Tibial nerve (tissue), 4 donors: ENCODE data around the gene PTPRO. TPM values are rescaled to one million over a fixed set of nuclear protein-coding genes. Genes with fewer than 3 reads are reported as not detected.

Experiments used
- DNase-seq, 2 donors: peaks; one replicate each; pipeline ENCODE4 v3.0.0-alpha.2; 2019; ENCODE audit warnings: low spot score in 2 of 2
- H3K27ac ChIP-seq, 4 donors: fragments of 200-600 bp; sonication (generic) in 3 of 4; one replicate each; pipeline ENCODE4 v1.5.1; 2017 to 2019; ENCODE audit warnings: mild to moderate bottlenecking in 1 of 4
- H3K27me3 ChIP-seq, 2 donors: fragments of 200-600 bp; sonication (generic) in 1 of 2; one replicate each; pipeline versions ENCODE4 v1.5.1 to v1.6.0; 2017 to 2019
- H3K36me3 ChIP-seq, 3 donors: fragments of 200-600 bp; sonication (generic); one replicate each; pipeline ENCODE4 v1.5.1; 2018 to 2019
- H3K4me1 ChIP-seq, 4 donors: fragments of 200-600 bp; sonication (generic) in 3 of 4; one replicate each; pipeline ENCODE4 v1.5.1; 2017 to 2019
- H3K4me3 ChIP-seq, 4 donors: fragments of 200-600 bp; sonication (generic) in 3 of 4; one replicate each; pipeline ENCODE4 v1.5.1; 2017 to 2019; ENCODE audit warnings: mild to moderate bottlenecking in 1 of 4, moderate library complexity in 1 of 4
- H3K9me3 ChIP-seq, 4 donors: fragments of 200-600 bp; sonication (generic) in 3 of 4; one replicate each; pipeline ENCODE4 v1.5.1; 2017 to 2019
- EP300 ChIP-seq, 2 donors: sonication (generic); formaldehyde crosslinking; IDR thresholded peaks; one replicate each; pipeline ENCODE4 v1.6.1; 2017; ENCODE audit warnings: antibody characterized with exemption in 2 of 2, mild to moderate bottlenecking in 1 of 2
- POLR2A ChIP-seq, 2 donors: fragments of 450-650 bp; IDR thresholded peaks; one replicate each; pipeline ENCODE4 v1.6.1; 2017; ENCODE audit warnings: antibody characterized with exemption in 2 of 2, mild to moderate bottlenecking in 2 of 2, moderate library complexity in 2 of 2
- WGBS, 2 donors: methylation state at CpG; one replicate each; pipeline ENCODE4 v1.1.5; 2018; 5-methylcytosine and 5-hydroxymethylcytosine counted together
- total RNA-seq, 4 donors: library from RNA; depleted of rRNA; stranded (reverse); fragments of >200 nt; gene quantifications; one replicate each; pipeline ENCODE4 v1.1.0, GENCODE V29; 2016
- TF ChIP-seq, protein P1 (sequence below), 5 experiments: fragments of 200-600 bp in 3 of 5; fragments of 450-650 bp in 2 of 5; sonication (generic) in 3 of 5; IDR thresholded peaks; one replicate each; pipeline ENCODE4 v1.5.1; 2016 to 2019; ENCODE audit warnings: antibody characterized with exemption in 5 of 5, mild to moderate bottlenecking in 3 of 5, moderate library complexity in 2 of 5

The PTPRO gene
- total RNA-seq, 4 donors from 2014 or later, result 1.3 to 5.1 (median 2.0) TPM

- peaks cover 0 to 9% (median 0%) of the 10 kb centered on the region in 3 donors for H3K36me3 ChIP-seq
- WGBS, 2 donors, result 27% methylated on average over 3 of the region's 3 CpGs
- no peak for DNase-seq
- H3K4me1 ChIP-seq, result peaks cover 0 to 80% (median 35%) of the 10 kb centered on the region in 4 donors
- peak overlapping the region; percentile 67 to 96 (median 90) for H3K27ac ChIP-seq
- H3K9me3 ChIP-seq, result no peaks in the 10 kb centered on the region
- no peak overlapping the region for H3K4me3 ChIP-seq
- TF ChIP-seq, protein P1, sequence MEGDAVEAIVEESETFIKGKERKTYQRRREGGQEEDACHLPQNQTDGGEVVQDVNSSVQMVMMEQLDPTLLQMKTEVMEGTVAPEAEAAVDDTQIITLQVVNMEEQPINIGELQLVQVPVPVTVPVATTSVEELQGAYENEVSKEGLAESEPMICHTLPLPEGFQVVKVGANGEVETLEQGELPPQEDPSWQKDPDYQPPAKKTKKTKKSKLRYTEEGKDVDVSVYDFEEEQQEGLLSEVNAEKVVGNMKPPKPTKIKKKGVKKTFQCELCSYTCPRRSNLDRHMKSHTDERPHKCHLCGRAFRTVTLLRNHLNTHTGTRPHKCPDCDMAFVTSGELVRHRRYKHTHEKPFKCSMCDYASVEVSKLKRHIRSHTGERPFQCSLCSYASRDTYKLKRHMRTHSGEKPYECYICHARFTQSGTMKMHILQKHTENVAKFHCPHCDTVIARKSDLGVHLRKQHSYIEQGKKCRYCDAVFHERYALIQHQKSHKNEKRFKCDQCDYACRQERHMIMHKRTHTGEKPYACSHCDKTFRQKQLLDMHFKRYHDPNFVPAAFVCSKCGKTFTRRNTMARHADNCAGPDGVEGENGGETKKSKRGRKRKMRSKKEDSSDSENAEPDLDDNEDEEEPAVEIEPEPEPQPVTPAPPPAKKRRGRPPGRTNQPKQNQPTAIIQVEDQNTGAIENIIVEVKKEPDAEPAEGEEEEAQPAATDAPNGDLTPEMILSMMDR (IDR thresholded peaks at IDR 0.05), result no peak
- TF ChIP-seq POLR2A (IDR thresholded peaks at IDR 0.05), result no peak
- TF ChIP-seq EP300 (IDR thresholded peaks at IDR 0.05), result no peak
- no peaks in the 10 kb centered on the region for H3K27me3 ChIP-seq
Observed at GRCh38 chr12:15629761-15630160, 307.5 kb downstream of the PTPRO start.

DNA sequence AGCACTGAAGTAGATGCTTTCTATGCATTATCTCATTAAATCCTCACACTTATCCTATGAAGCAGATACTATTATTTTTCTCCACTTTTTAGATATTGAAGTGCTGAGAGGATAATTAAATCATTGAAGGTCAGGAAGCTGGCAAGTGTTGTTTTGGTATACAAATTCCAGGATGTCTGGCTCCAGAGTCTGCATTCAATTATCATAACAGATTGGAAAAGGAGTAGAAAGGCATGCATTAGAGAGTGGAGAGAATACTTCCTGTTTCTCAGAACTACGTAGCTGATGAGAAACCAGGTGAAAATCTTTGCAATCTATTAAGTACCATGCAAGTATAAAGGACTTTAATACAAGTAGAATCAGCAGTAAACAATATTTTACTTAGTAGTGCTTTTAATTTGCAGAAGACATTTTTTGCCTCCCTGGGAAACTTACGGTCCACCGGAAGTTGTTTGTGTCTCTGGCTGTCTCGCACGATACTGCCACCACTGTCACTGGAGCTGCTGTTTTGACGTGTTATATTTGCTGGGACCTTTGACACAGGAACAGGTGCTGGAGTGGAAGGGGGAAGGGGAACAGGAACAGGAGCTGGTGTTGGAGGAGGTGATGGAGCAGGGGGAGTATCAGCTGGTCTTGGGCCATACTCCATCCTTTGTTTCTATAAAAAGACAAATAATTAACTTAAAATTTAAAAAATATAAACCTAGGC lies 308.9 kb downstream of the PTPRO start:
- Histone ChIP-seq H3K4me1 (peaks cover 0 to 82% (median 35%) of the 10 kb centered on the region in 4 donors), H3K27ac (peak overlapping the region; percentile 67 to 96 (median 90)), H3K27me3 (no peaks in the 10 kb centered on the region), H3K9me3 (no peaks in the 10 kb centered on the region), H3K4me3 (no peak overlapping the region), H3K36me3 (peaks cover 0 to 9% (median 0%) of the 10 kb centered on the region in 3 donors)
- 69 to 73% methylated on average over 6 of the region's 6 CpGs for WGBS, 2 donors
- DNase-seq, result no peak
- TF ChIP-seq EP300 (IDR thresholded peaks at IDR 0.05) (no peak), POLR2A (IDR thresholded peaks at IDR 0.05) (no peak)
- TF ChIP-seq, protein P1 (IDR thresholded peaks at IDR 0.05), result no peak

GRCh38 chr12:15632708-15633107 lies 310.4 kb downstream of the PTPRO start:
- WGBS, 2 donors, result 62 to 64% methylated on average over 4 of the region's 4 CpGs
- Histone ChIP-seq H3K27me3 (no peaks in the 10 kb centered on the region), H3K36me3 (peaks cover 0 to 9% (median 0%) of the 10 kb centered on the region in 3 donors), H3K4me3 (no peak overlapping the region), H3K27ac (peak overlapping the region in 2 of 4 donors; percentile 91 to 96), H3K4me1 (peaks cover 0 to 73% (median 32%) of the 10 kb centered on the region in 4 donors), H3K9me3 (no peaks in the 10 kb centered on the region)
- TF ChIP-seq POLR2A (IDR thresholded peaks at IDR 0.05) (no peak), EP300 (IDR thresholded peaks at IDR 0.05) (no peak)
- TF ChIP-seq, protein P1 (IDR thresholded peaks at IDR 0.05), result no peak
- no peak for DNase-seq

GRCh38 chr12:15633201-15633600 lies 310.9 kb downstream of the PTPRO start:
- H3K27ac ChIP-seq, result peak overlapping the region in 2 of 4 donors; percentile 91 to 96
- no peak for DNase-seq
- H3K27me3 ChIP-seq, result no peaks in the 10 kb centered on the region
- TF ChIP-seq, protein P1 (IDR thresholded peaks at IDR 0.05), result no peak
- TF ChIP-seq POLR2A (IDR thresholded peaks at IDR 0.05) (no peak), EP300 (IDR thresholded peaks at IDR 0.05) (no peak)
- peaks cover 0 to 73% (median 28%) of the 10 kb centered on the region in 4 donors for H3K4me1 ChIP-seq
- WGBS, 2 donors, result 79 to 82% methylated on average over 1 of the region's 1 CpG
- H3K9me3 ChIP-seq, result no peaks in the 10 kb centered on the region
- H3K36me3 ChIP-seq, result peaks cover 0 to 9% (median 0%) of the 10 kb centered on the region in 3 donors
- no peak overlapping the region for H3K4me3 ChIP-seq

DNA sequence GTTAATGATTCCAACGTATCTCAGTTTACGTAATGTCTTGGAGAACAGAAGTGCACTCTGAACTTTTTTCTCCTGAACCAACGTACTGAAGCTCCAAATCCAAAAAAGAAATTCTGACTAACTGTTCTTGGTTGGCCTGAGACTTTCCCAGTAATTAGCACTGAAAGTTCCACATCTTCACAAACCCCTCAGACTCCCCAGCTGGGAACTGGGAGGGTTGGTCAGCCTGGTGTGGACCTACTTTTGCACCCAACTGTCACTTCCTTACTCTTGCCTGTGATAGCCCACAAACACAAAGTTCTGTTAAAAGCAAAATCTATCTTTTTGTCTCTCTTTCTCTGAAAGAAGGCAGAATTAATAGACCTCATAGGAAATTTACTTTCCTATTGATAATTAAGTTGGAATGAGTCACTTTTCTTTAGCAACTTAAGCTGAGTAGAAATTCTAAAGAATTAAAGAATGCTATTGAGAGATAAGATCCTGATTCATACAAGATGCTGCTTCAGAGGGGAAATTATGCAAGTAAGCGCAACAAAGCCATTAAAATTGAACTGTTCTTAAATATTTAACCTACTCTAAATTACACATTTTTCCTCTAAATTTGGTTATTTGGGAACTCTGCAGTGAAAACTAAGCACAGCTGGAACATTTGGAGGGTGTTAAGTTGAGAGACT lies 311.8 kb downstream of the PTPRO start:
- DNase-seq, result no peak
- 73% methylated on average over 4 of the region's 4 CpGs for WGBS, 2 donors

More for the DNA sequence above, 311.8 kb downstream of the PTPRO start:
- TF ChIP-seq POLR2A (IDR thresholded peaks at IDR 0.05), result no peak
- no peak for TF ChIP-seq EP300 (IDR thresholded peaks at IDR 0.05)
- TF ChIP-seq, protein P1 (IDR thresholded peaks at IDR 0.05), result no peak
- H3K4me3 ChIP-seq, result no peak overlapping the region
- H3K36me3 ChIP-seq, result peaks cover 0 to 9% (median 0%) of the 10 kb centered on the region in 3 donors
- H3K4me1 ChIP-seq, result peaks cover 0 to 65% (median 22%) of the 10 kb centered on the region in 4 donors
- H3K9me3 ChIP-seq, result no peaks in the 10 kb centered on the region
- H3K27me3 ChIP-seq, result no peaks in the 10 kb centered on the region
- H3K27ac ChIP-seq, result peak overlapping the region in 2 of 4 donors; percentile 91 to 96
